Measurements from ENCODE around the gene PARVA. TPM values are rescaled to one million over a fixed set of nuclear protein-coding genes. Genes with fewer than 3 reads are reported as not detected.

Gene PARVA
- total RNA-seq, 1 donor from 2014 or later = 144 TPM

GRCh38 chr11:12444601-12445000 lies 67.2 kb downstream of the PARVA start:
- Mint-ChIP-seq H3K36me3 (ENCODE audit: unreplicated experiment) (peaks cover 11% of the 10 kb centered on the region), H3K27me3 (ENCODE audit: unreplicated experiment) (no peaks in the 10 kb centered on the region), H3K9me3 (ENCODE audit: unreplicated experiment) (no peaks in the 10 kb centered on the region), H3K4me1 (ENCODE audit: unreplicated experiment) (peaks cover 36% of the 10 kb centered on the region), H3K4me3 (ENCODE audit: unreplicated experiment) (no peak overlapping the region), H3K27ac (ENCODE audit: unreplicated experiment) (no peak overlapping the region)
- no peak for DNase-seq (ENCODE audit: extremely low spot score, unreplicated experiment)
- no peak for TF ChIP-seq CTCF (IDR thresholded peaks at IDR 0.05)

GRCh38 chr11:12445001-12445400 lies 67.6 kb downstream of the PARVA start:
- Mint-ChIP-seq H3K9me3 (ENCODE audit: unreplicated experiment) (no peaks in the 10 kb centered on the region), H3K27me3 (ENCODE audit: unreplicated experiment) (no peaks in the 10 kb centered on the region), H3K4me3 (ENCODE audit: unreplicated experiment) (no peak overlapping the region), H3K36me3 (ENCODE audit: unreplicated experiment) (peaks cover 7% of the 10 kb centered on the region), H3K27ac (ENCODE audit: unreplicated experiment) (no peak overlapping the region), H3K4me1 (ENCODE audit: unreplicated experiment) (peaks cover 36% of the 10 kb centered on the region)
- DNase-seq (ENCODE audit: extremely low spot score, unreplicated experiment) = no peak
- no peak for TF ChIP-seq CTCF (IDR thresholded peaks at IDR 0.05)

- H3K4me1 Mint-ChIP-seq (ENCODE audit: unreplicated experiment) = peaks cover 36% of the 10 kb centered on the region
Observed at GRCh38 chr11:12446863-12447262, 69.5 kb downstream of the PARVA start.

GRCh38 chr11:12448131-12448939 lies 71.0 kb downstream of the PARVA start:
- H3K27ac Mint-ChIP-seq (ENCODE audit: unreplicated experiment) = no peak overlapping the region
- H3K27me3 Mint-ChIP-seq (ENCODE audit: unreplicated experiment) = no peaks in the 10 kb centered on the region
- H3K4me3 Mint-ChIP-seq (ENCODE audit: unreplicated experiment) = no peak overlapping the region
- DNase-seq (ENCODE audit: extremely low spot score, unreplicated experiment) = no peak
- peaks cover 6% of the 10 kb centered on the region for H3K36me3 Mint-ChIP-seq (ENCODE audit: unreplicated experiment)
- H3K4me1 Mint-ChIP-seq (ENCODE audit: unreplicated experiment) = peaks cover 36% of the 10 kb centered on the region
- no peaks in the 10 kb centered on the region for H3K9me3 Mint-ChIP-seq (ENCODE audit: unreplicated experiment)
- no peak for TF ChIP-seq CTCF (IDR thresholded peaks at IDR 0.05)

More at GRCh38 chr11:12446863-12447262, 69.5 kb downstream of the PARVA start:
- Mint-ChIP-seq H3K27me3 (ENCODE audit: unreplicated experiment) (no peaks in the 10 kb centered on the region), H3K27ac (ENCODE audit: unreplicated experiment) (no peak overlapping the region), H3K36me3 (ENCODE audit: unreplicated experiment) (peaks cover 6% of the 10 kb centered on the region), H3K4me3 (ENCODE audit: unreplicated experiment) (no peak overlapping the region), H3K9me3 (ENCODE audit: unreplicated experiment) (no peaks in the 10 kb centered on the region)
- no peak for DNase-seq (ENCODE audit: extremely low spot score, unreplicated experiment)
- TF ChIP-seq CTCF (IDR thresholded peaks at IDR 0.05) = no peak

- H3K4me3 Mint-ChIP-seq (ENCODE audit: unreplicated experiment) = no peak overlapping the region
- H3K36me3 Mint-ChIP-seq (ENCODE audit: unreplicated experiment) = no peaks in the 10 kb centered on the region
- no peaks in the 10 kb centered on the region for H3K9me3 Mint-ChIP-seq (ENCODE audit: unreplicated experiment)
- no peak for TF ChIP-seq CTCF (IDR thresholded peaks at IDR 0.05)
- H3K27me3 Mint-ChIP-seq (ENCODE audit: unreplicated experiment) = no peaks in the 10 kb centered on the region
- DNase-seq (ENCODE audit: extremely low spot score, unreplicated experiment) = no peak
- peaks cover 47% of the 10 kb centered on the region for H3K4me1 Mint-ChIP-seq (ENCODE audit: unreplicated experiment)
- peak overlapping the region; percentile 80 for H3K27ac Mint-ChIP-seq (ENCODE audit: unreplicated experiment)
Observed at GRCh38 chr11:12449961-12450715, 72.8 kb downstream of the PARVA start.

Measured in osteocyte (in vitro differentiated cells).